Hematopoietic multipotent progenitor cell treated with erythropoietin and hydrocortisone succinate and interleukin-3 and kit ligand, for 4 days (in vitro differentiated cells): ENCODE measurements around the gene CHST10.

Experiments used
- DNase-seq: peaks from one replicate; pipeline ENCODE4 v3.0.0-alpha.2; 2015

The CHST10 gene

DNA sequence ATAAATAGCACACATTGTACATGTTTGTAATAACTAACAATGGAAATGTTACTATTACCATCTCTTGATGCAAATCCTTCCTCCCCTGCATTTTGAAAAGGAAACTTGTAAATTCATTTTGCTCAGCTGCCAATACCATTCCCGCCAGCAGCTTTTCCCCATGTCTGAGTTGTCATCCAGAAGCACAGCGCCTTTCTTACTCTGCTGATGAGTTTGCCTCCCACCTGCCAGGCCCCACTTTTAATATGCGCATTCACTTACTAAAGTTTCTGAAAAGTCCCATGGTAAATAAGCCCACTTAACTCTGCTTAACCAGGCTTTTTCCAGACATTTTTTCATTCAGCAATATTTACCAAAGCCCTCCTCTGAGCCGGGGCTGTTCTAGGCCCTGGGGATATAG is 3.9 kb downstream of the CHST10 start:
- no peak for DNase-seq

DNA sequence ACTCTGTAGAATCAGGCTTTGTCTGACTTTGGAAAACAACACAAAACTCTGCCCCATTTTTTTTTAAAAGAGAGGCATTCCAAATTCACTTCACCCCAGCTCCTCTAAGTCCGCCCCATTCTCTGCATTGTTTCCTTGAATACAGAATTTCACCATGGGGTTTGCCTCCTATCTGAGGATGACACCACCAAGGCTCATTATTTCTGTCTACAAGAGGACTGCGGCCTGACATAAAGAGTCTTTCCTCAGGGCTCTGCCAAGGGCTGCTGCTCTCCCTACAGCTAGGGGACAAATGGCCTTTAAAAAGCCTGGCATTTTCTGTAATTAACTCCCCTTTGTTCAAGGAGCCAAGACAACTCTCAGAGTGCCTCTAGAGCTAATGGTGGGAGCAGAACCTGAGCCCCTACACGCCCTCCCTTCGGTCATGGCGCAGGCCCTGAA is 4.6 kb downstream of the CHST10 start:
- no peak for DNase-seq

DNA sequence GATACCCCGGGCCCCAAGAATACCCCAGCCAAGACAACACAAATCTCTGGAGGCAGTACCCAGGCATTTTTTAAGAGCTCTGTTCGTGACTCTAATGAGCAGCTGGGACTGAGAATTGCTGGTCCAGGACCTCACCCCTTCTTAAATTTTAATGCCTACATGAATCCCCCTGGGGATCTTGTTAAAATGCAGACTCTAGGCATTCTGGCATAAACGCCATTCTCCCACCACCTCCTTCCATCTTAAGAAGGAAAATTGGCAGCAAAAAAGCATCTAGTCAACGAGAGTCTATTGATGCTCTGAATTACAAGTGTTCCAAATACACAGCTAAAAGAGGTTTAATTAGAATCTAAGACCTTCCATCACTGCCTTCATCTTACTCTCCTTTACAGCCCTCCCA is 5.0 kb downstream of the CHST10 start:
- DNase-seq = no peak

DNA sequence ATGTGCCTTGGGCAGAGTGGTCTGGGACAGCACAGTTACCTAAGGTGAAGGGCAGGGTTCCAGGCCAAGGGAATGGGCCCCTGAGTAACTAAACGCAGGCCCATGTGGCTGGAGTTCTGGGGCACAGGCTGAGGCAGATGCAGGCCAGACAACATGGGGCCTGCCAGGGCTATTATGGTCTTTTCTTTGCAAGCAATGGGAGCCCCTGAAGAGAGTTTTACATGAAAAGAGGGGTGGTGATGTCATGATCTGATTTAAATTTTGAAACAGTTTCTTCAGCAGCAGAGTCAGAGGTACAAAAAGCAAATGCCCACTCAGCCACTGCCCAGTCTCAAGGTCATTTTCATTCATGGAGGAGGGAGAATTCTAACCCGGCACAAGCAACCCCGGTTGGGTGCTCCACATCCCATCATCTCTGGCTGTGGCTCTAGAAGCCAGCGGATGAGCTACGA is 5.6 kb downstream of the CHST10 start:
- DNase-seq = no peak

DNA sequence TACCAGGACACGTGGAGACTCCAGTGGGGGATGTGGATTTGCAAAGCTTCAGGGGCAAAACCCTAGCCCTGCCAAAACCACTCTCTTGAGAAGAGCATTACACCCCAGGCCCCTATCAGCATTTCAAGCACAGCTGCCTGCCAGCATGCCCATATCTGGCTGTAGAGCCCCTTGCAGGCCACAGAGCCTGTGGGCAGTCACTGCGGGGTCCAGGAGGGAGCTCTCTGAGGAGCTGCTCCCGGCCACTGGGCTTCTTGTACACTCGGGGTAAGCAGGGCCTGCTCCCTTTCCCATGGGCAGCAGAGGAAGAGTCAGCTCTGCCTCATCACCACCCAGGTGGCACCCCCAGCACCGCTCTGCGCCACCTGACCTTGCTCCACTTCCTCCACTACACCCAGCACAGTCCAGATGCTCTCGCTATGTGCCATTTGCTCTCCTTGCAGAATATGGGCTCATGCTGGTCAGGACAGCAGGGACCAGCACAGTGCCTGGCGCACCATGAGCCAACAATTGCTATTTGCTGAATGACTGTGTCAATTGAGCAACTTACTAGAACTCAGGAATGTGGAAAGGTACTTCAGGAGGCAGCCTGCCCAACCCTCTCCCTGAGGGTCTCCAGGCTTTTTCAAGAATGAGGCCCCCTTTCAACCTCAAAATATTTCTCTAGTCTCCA is 7.4 kb downstream of the CHST10 start:
- no peak for DNase-seq

DNA sequence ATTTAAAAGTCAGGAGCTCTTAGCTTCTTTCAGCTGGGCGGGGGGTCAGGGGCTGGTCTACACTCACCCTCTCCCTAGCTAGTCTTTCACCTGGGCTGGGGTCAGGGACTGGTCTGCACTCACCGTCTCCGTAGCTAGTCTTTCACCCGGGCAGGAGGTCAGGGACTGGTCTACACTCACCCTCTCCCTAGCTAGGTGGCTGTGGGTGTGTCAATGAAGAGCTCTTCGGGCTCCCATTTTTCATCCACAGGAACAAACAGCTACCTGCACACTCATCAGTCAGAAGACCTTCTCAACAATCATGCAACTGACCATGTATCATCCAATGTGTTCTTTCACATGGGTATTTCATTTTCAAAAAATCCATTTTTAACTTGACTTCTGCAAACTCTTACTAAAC is 8.0 kb downstream of the CHST10 start:
- DNase-seq = no peak

DNA sequence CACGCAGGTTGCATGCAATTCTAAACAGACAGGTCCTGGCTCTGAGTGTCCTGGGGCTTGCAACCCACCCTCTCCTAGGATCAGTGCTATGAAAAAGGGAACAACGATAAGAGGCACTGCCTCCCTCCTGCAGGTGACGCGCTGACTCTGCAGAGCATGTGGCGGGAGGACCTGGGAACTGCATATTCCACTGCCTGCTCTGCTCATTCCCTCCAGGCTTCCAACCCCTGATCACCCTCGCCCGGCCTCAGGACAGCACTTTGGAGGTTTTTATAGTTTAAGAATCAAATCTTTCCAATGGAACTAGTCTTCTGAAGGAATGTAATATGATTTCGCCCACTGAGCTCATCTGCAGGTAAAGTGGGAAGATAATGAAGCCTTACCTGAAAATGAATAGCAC is 8.5 kb downstream of the CHST10 start:
- DNase-seq = no peak

DNA sequence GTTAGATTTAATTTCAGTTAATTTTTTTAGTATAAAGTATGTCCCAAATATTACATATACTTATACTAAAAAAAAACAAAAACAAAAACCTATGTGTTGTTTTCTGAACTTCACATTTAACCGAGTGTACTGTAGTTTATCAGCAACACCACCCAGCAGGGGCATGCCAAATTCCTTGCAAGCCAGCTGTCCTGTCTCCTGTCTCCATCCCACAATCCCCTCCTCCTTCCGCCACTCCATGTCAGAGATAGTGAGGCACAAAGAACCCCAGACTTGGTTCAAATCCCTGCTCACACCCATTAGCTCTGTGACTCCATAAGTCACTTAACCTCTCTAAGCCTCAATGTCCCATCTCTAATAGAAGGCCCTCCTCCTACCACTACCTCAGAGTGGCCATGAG is 9.4 kb downstream of the CHST10 start:
- no peak for DNase-seq

DNA sequence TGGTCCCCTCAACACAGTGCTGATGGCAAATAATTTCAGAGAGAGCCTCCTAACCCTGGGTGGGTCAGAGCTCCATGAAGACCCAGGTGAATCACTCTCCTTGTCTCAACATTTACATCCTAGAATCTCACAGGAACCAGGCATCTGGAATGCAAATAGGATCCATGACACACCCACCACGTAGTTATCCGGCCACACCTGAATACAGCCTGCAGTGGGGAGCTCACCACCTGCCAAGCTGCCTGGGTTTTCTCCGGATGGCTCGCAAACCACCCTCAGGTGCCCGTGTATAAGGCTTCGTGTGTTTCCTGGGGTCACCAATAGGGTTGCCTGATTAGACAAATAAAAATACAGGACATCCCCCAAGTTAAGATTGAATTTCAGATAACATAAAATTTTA is 9.9 kb downstream of the CHST10 start:
- DNase-seq = no peak

DNA sequence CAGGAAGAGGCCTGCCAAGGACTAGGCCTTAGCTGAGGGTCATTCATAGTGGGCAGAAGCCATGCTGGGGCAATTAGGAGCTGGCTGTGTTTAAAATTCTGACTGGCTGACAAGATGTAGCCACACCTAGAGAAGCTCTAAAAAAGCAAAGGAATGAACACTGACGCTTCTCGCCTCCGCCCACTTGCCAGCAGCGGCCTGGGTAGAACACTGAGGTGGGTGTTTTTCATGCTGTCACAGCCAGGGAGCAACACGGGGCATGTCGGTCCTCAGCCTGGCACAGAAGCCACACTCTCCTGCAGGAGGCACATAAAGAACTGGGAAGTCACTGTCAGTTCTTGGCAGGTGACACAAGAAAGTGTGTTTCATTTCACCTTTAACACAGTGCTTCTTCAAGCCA is 10.4 kb downstream of the CHST10 start:
- DNase-seq = no peak

DNA sequence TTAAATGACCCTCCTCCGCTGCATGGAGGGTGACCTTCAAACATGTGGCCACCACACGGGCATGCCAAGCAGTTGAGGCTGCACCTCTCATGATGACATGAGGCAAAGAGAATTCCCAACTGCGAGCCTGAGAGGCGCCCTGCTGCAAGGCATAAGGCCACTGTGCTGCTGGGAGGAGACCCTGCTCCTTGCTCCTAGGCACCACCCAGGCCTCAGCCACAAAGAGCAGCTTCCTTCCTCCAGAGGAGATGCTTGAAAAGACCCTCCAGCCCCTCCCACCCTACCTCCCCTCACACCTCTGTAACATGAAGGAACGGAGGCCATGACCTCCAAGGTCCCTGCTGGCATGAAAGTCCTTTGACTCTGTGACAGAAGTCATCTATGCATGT is 11.4 kb downstream of the CHST10 start:
- DNase-seq = no peak

DNA sequence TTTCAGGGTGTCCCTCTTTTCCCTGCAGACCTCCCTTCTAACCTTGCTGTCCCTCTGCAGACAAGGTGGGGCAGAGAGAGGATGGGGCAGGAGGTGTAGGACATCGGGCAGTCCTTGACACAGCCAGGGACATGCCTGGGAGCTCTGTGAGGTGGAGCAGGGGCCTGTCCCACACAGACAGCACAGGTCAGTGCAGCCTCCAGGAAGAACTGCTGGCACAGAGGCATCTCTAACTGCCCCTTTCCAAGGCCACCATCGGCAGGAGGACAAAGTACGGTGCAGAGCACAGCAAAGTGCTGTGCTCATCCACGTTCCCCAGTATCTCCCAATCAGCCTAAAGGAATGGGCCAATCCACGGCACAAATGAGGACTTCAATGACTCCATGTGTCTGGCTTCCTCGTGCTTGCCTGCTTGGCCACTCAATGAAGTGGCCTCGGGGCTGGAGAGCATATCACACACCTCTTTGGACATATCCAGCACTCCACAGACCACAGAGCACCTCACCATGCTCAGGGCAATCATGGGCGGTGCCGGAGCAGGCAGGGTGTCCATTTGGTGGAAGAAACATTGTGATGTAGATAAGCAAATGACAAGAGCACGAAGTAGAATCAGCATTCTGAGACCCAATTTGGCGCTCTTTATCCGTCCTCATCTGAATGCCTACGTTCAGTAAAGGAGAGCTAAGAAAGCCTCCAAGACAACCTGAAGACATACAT is 11.9 kb downstream of the CHST10 start:
- no peak for DNase-seq

DNA sequence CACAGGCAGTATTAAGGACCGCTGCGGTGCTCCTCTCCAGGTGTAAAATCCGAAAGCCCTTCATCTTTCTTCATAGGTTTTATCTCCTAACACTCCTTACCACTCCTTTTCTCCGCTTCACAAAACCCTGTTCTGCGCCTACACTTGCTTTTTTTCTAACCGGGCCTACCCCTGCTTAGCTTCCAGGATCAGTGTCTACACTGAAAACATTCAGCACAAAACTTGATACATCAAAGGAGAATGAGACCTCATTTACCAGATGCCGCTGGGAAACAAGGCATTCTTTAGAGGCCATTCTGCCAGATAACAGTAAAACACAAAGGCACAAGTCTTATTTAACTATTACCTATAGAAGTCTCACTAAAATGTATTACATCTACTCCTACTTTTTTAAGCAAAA is 13.1 kb downstream of the CHST10 start:
- no peak for DNase-seq

DNA sequence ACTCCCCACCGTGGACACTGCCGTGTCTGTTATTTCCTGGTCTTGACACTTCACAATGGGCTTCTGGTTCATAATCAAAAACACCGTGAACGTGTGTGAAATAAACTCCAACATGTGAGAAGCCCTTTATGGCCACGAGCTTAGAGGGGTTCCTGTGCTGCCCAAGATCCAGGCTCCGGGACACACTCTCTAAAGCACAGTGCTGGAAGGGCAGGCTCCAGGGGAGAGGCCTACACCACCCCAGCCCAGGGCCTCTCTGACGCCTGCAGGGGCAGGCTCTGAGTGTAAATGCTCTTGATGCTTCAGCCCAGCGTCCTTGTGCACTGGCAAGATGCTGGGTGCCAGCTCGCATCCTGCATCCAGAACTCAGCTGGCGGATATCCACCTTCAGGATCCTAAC is 13.7 kb downstream of the CHST10 start:
- DNase-seq = no peak

DNA sequence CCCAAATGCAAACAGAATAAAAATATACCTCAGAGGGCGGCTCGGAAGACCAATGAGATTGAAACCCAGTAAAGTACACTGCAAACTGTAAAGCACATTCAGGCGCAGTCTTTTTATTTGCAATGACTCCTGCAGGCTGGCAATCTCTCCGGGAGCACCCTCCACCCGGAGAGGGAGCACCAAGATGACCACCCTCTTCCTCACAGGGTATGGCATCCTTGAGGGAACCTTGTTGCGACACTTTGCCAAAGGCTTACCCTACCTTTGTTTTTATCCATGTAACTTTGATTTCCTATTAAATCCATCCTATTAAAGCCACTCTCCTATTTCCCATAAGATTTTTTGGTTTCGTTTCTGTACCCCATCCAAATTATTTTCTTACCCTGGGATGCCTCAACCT is 16.2 kb downstream of the CHST10 start:
- no peak for DNase-seq

DNA sequence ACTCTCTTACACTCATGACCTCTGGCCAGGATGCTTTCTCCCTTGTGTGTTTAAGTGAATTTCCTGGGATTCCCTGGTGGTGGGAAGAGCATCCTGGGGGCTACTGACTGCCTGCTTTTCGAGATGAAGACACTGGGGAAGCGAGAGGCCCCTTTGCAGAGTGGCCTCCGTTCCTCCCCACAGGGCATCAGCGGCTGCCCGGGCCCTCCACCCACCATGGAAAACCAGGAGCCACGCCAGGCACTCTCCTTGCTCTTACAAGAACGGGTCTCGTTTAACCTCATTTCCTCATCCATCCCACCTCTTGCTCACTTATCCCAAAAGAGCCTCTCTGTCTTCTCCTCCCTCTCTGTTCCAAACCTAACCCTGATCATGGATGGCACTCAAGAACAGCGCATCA is 17.8 kb downstream of the CHST10 start:
- no peak for DNase-seq

DNA sequence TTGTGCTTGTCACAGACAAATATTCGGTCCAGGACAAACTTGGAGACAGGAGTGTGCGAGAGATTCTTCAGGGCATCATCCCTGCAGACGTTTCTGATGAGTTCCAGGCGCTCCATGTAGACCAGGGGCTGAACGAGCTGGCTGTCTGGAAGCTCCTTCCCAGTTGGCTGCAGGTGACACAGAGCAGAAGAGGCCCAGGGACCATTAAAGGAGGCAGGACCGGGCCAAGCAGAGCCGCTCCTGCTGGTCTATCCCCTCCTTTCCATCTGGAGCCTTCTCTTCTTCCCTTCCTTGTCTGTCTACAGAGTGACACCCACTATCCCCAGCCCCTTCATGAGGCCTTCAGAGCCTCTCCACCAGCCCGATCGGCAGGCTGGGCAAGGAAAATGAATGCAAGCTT is 19.5 kb downstream of the CHST10 start:
- no peak for DNase-seq

DNA sequence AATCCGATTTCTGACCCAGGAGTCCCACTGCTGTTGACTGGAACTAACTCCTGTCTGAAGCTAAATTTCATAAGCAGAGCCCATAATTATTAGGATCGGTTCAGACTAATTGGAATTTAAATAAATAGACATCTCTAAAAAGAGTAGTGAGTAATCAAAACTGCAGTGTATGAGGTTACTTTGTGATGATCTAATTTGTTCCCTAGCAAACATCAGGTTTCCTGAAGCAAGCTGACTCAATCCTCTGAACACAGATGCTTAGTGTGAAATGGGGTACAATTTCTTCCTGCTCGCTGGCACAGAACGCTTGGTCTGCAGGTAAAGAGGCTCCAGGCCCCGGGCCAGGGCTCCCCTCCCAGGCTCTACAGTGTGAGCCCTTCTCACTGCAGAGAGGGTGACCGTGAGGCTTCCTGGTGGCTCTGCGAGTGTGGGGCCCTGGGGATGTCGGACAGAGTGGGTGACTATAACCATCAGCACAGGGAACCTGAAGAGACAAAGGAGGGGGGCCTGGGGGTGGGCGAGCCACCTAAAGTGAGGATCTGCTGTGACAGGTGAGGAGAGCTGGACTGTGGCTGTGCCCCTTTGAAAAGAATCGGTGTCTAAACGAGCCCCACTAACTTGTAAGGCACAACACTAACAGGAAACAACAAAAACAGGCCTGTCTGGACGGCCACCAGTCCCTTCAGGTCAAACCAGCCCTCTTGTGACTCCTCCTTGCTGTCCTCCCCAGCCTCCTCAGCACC is 20.2 kb downstream of the CHST10 start:
- no peak for DNase-seq

DNA sequence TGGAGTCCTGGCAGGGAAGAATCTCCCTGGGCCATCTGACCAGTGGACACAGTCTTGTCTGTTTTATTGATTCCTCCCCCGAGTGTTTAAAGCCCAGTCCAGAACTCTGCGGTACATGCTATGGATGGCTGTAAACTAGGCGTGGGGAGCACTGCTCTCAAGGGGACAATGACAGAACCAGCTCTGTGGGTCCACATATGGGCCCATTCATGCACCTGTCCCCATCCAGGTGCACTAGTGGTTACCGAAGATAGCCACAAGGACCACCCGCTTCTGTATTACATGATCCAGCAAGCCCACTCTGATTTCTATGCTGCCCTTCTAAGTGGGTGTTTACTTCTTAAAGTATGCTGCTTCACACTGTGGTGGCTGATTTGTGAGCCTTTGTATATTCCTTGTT is 21.0 kb downstream of the CHST10 start:
- DNase-seq = no peak

DNA sequence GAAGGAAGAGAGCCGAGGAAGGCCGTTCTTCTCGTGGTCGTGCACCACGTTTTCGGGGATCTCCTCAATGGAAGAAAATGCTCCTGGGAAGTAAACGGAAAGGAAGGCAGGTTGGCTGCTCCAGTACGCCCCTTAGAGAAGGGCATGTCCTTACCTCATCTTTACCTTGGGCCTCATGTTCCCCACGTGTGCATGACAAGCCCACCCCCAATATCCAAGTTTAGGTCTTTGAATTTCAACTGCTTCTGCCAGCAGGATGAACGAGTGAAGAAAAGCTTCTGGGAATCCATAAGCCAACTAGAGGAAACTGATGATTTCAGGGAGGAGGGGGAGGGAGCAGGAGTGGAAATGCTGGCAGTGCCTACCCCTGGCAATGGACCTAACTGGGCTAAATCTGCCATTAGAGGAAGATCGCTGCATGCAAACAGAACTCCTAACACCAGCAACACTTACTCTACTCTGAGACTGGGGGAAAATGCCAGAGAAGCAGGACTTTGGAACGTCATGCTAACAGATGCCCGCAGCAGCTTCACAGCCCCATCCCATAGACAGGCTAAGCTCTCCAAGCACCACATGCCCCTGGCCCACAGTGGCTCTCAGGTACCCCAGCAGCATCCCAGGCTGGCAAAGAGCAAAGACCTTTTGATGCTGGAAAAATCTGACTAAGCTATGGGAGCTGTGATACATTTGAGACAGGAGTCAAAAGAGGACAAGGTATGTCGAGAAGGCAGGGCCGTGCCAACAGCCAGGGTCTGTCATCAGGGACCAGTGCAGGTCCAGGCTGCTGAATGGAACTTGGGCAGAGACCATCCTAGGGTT is 21.7 kb downstream of the CHST10 start:
- DNase-seq = no peak

DNA sequence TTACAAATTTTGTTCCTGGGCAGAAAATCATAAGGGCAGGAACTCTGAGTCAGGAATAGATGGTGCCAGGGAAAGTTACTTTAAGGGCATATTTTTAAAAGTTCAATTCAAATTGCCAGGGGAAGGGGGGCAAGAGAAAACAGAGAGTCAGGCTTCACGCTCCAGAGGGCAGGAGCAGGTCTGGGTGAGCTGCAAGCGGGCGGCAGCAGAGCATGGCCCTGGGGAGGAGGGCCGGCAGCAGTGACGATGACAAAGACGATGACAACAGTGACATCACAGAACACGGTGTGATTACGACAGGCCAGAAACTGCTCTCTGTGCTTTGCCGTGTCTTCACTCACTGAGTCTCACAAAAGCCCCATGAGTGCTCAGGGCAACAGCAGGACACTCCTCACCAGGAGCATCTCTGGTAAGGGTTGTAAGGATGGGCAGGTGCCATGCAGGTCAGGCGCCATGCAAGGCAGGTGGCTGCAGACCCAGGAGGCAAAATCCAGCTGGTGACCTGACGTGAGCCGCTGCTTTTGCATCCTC is 23.3 kb downstream of the CHST10 start:
- no peak for DNase-seq

DNA sequence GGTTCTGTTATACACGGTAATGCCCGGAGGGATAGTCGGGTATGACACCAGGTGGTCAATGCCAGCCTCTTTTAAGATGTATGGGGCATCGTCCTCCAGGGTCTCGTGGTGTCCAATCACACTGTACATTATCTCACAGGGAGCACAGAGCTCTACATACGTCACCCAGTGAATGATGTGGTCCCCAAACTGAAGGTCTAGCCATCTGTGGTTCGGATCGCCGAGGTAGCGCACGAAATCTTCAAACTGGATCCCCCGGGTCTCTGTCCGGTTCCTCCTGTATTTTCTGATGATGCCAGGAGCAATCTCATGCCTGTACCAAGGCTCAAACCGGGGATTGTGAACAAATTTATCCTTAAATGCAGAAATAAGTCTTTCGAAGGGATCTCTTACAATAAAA is 24.1 kb downstream of the CHST10 start:
- DNase-seq = no peak

DNA sequence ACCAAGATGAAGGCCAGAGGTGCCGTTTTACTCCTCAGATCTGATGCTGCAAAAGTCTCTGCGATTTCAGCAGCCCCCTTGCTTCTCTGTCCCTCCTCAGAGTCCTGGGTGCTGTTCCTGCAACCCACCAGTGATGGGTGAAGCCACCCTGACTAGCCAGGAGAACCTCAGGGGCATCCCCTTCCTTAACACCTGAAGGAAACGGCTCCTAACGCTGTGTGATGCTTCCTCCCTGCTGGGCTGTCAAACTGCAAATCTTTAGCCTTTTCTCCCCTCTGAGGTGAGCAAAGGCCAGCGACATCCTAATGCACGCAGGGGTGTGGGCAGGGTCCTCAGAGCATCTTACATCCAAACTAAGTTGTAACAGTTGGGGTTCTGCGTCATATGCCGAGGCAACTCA is 24.8 kb downstream of the CHST10 start:
- DNase-seq = no peak
